Fibroblast of gingiva (primary cell): ENCODE data around the gene NDRG2.
"Not testable (repeated sequence)": the region's sequence is repeated elsewhere in the genome, so short reads cannot be mapped to it uniquely, and the experiment has no call there.

Experiments
- DNase-seq: peaks from one replicate; pipeline ENCODE4 v3.0.0-alpha.2; 2011; ENCODE audit warnings: low read depth

Gene NDRG2

GRCh38 chr14:21033133-21033698, 8.4 kb upstream of the NDRG2 start:
- no peak for DNase-seq

DNA sequence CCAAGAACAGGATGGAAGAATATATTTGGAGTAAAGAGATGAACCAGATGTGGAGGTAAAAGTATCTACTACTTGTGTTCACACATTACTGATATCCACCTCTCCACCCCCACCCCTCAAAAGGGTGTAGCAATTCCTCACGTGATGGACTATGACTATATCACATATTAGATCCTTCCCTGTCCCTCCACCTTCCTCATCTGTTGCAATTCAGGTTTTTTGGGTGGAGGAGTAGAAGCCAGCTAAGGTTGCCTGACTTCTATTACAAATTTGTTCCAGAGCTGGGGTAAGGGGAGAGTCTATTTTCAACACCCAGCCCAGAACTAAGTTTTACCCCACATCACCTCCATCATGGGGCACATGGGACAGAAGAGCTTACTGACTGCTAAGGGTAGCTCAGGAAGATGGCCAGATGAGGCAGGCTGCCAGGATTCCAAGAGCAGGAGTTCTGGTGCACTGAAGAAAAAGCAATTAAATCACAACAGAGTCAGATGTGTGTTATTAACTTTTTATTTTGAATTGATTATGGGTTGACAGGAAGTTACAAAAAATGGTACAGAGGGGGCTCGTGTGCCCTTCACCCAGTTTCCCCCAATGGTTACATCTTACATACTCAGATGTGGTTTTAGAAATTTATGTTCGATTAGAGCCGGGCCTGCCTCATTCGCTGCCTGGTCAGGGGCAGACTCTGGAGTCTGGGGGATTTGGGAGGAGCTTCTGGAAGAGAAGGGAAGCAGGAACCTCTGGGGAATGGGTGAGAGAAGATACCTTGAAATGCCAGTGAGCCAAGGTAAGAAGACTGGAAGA, 7.7 kb upstream of the NDRG2 start:
- no peak for DNase-seq

DNA sequence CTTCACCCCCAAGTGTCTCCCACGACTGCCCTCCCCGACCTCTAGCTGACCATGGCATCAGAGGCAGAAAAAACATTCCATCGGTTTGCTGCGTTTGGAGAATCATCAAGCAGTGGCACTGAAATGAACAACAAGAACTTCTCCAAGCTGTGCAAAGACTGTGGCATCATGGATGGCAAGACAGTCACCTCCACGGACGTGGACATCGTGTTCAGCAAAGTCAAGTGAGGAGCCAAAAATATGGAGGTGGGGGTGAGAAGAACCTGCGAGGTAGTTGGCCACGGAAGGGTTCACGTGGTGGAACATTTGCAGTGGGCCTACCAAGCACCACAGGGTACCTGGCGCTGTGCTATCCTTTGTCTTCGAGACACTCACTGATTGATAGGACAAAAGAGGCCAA, 5.7 kb upstream of the NDRG2 start:
- DNase-seq = no peak

DNA sequence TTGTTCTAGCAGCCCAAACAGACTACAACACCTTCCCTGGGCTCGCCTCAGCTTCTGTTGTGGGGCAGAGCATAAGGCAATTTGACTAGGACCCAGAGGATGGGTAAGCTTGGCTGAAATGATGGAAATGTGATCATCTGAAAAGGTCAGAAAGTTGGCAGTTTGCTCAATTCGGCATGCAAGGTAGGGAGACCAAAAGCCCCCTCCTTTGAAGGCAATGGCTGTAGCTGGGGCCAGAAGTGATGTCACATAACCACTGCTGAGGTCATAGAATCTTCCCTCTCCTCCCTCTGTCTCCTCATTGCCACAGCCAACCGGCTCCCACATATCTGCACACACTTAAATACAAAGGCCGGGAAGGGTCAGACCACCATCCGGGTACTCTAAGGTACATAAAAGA, 5.1 kb upstream of the NDRG2 start, which contains the start of gene TPPP2:
TPPP2 (plus strand) TSS at position 301 of the 400 bp plus-strand sequence. CDS start 365 bp downstream, outside the sequence.
- DNase-seq = no peak

DNA sequence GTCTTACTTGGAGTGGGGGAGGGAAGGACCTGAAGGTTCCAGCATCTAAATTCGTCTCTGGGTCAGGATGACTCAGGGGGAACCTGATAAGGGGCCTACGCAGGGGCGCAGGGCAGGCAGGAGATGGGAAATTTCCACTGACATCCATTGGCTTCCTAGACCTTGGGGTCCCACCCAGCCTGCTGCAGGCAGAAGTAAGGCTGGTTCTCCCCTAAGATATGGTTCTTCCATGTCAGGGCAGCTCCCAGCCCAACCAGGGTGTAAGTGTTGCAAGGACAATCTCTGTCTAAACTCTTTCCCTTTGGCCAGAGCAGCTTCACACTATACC, 2.1 kb upstream of the NDRG2 start:
- no peak for DNase-seq

GRCh38 chr14:21026274-21026987, 1.6 kb upstream of the NDRG2 start:
- no peak for DNase-seq

GRCh38 chr14:21025371-21026273, 761 bp upstream of the NDRG2 start:
- DNase-seq = no peak

DNA sequence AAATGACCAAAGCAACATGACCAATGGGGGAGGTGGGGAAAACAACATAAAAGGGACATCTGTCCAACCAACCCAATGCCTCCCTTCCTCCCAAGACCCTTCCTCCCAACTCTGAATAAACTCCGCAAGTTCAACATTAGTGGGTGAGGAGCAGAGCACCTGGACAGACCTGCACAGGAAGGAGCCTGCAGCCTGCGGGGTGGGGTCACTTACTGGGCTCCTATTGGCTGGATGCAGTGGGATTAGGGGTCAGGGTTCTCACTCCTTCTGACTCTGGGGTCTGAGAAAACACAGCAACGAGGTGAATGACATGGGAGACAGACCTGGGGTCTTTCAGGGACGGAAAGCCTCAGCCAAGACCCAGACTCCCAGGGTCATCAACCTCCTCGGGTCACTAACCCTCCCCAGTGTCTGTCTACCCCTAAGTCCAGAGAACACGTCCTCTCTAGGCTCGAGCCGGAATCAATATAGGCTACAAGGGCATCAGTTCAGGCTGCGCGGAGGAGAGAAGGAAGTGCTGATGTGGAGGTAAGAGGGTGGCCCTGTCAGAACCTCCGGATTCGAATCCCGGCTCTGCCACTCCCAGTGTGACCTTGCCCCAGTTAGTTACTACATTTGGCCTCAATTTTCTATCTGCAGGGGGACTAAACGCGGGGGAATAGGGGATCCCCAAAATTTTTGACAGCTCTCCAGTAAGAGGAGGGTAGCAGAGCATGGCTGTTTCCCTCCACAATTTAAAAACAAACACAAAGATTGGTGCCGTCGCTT, 860 bp downstream of the NDRG2 start:
- DNase-seq = no peak

- no peak for DNase-seq
Observed at GRCh38 chr14:21023174-21023573, 1.7 kb downstream of the NDRG2 start.

DNA sequence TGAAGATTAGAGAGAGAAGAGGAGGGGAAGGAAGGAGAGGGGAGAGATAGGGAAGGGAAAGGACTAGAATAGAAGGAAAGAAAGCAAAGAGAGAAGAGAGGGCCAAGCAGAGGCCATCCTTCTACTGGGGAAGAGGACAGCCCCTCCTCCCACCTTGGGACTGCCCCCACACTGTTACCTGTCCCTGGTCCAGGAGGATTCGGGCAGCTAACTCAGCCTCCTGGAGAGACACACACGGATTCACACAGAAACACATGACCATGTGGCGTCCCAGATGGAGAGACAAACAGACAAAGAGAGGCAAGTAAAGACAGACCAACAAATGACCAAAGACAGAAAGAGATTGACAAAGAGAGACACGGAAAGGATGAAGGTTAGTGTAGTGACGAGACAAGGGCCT, 2.2 kb downstream of the NDRG2 start:
- DNase-seq = no peak

GRCh38 chr14:21020977-21021545, 3.8 kb downstream of the NDRG2 start:
- DNase-seq = no peak

DNA sequence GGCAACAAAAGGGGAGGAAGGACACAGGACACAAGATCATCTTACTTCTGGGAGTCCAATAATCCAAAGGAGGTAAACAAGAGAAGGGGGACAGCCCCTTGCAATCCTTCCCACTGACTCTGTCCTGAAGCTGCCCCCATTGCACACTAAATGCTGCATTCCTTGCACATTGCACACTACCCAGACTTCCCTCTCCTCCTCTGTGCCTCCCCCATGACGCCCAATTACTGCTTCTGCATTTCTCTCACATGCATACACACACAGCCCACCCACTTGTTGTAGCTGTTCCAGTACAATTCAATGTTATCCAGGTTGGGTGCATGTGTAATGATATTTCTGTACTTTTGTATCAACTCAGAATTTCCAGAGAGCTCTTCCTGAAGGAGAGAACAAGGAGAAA, 5.5 kb downstream of the NDRG2 start:
- DNase-seq = no peak

- no peak for DNase-seq
Observed at GRCh38 chr14:21018781-21019180, 6.1 kb downstream of the NDRG2 start.

- DNase-seq = no peak
Observed at GRCh38 chr14:21018286-21018685, 6.6 kb downstream of the NDRG2 start.

DNA sequence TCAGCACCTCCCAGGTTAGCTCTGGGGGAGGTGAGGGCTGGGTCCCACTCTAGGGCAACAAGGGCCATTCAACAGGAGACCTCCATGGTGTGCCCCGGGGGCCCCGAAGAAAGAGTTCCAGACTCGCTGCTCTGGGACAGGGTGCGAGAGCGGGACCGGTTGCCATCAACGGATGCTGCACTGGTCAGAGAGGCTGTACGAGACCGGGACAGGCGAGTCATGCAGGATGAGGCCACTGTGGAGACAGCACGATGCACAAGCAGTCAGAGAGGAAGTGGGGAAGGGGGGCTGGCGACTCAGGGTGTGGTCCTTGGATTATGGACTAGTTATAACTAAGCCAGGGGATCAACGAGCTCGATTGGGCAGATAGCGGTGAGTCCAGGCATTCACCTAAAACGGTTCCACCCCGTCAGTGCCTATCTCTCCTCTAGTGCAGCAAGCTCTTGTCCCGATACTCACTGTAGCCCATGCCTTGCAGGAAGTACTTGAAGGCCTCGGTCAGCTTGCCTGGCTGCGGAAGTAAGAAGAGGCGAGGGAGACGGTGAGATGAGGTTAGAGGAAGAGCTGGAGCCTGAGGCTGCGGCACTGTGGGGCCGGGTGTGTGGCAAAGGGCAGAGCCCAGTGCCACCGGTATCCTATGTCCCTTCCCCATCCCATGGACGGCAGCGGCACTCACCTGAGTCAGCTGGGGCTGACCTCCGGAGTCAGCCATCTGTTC, 7.2 kb downstream of the NDRG2 start:
- DNase-seq = no peak

GRCh38 chr14:21016413-21017190, 8.3 kb downstream of the NDRG2 start:
- no peak for DNase-seq

DNA sequence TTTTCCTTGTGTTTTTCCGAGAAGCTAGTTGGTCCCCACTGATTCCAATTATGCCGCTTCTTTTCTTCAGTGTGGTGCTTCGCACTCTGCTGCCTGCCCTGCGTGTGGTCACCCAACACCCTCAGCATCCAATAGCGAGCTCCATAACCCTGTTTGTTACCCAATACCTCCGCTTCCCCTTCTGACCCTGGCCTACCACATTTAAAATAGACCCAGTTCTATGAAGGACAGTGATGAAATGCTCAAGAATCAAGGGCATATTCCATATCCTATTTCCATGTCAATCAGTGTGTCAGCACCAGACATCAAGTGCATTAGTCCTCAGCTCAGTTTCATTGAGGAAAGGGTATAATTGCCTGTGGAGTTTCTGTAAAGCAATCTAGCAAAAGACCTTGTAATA, 9.5 kb downstream of the NDRG2 start:
- no peak for DNase-seq

GRCh38 chr14:21014761-21015190, 10.1 kb downstream of the NDRG2 start:
- peak; percentile 64 for DNase-seq

- DNase-seq = no peak
Observed at GRCh38 chr14:21011136-21011535, 13.7 kb downstream of the NDRG2 start.

- not testable (repeated sequence) for DNase-seq
Observed at GRCh38 chr14:21009721-21010120, 15.1 kb downstream of the NDRG2 start.
